Iris pigment epithelial cell (primary cell): ENCODE results near the gene ENC1.

ENCODE experiments used
- DNase-seq: peaks from one replicate; pipeline ENCODE4 v3.0.0-alpha.2; 2011; ENCODE audit warnings: low read depth

Gene ENC1

GRCh38 chr5:74657165-74657564, 16.6 kb upstream of the ENC1 start:
- DNase-seq: no peak

GRCh38 chr5:74655716-74656115, 15.2 kb upstream of the ENC1 start:
- no peak for DNase-seq

GRCh38 chr5:74655206-74655605, 14.7 kb upstream of the ENC1 start:
- no peak for DNase-seq

GRCh38 chr5:74653991-74654390, 13.5 kb upstream of the ENC1 start:
- DNase-seq: no peak

GRCh38 chr5:74652576-74652975, 12.0 kb upstream of the ENC1 start:
- no peak for DNase-seq

- no peak for DNase-seq
Observed at GRCh38 chr5:74651710-74652109, 11.2 kb upstream of the ENC1 start.

GRCh38 chr5:74649421-74649973, 9.0 kb upstream of the ENC1 start:
- DNase-seq: no peak

- peak; percentile 71 for DNase-seq
Observed at GRCh38 chr5:74648835-74649293, 8.3 kb upstream of the ENC1 start.

GRCh38 chr5:74647096-74647495, 6.6 kb upstream of the ENC1 start:
- no peak for DNase-seq

- DNase-seq: peak; percentile 98
Observed at GRCh38 chr5:74643111-74643562, 2.6 kb upstream of the ENC1 start.

GRCh38 chr5:74642543-74642863, 2.0 kb upstream of the ENC1 start:
- no peak for DNase-seq

- peak; percentile 90 for DNase-seq
Observed at GRCh38 chr5:74641735-74642542, 1.4 kb upstream of the ENC1 start.

GRCh38 chr5:74640954-74641734, 616 bp upstream of the ENC1 start:
- DNase-seq: peak; percentile 85

GRCh38 chr5:74639807-74640449, 600 bp downstream of the ENC1 start:
- DNase-seq: peak; percentile 56

- peak; percentile 59 for DNase-seq
Observed at GRCh38 chr5:74638970-74639806, 1.3 kb downstream of the ENC1 start.

- peak; percentile 26 for DNase-seq
Observed at GRCh38 chr5:74638544-74638969, 2.0 kb downstream of the ENC1 start.

- no peak for DNase-seq
Observed at GRCh38 chr5:74636552-74636951, 4.0 kb downstream of the ENC1 start.

GRCh38 chr5:74636149-74636548, 4.4 kb downstream of the ENC1 start:
- DNase-seq: no peak

GRCh38 chr5:74634611-74635286, 5.8 kb downstream of the ENC1 start:
- no peak for DNase-seq

- peak; percentile 36 for DNase-seq
Observed at GRCh38 chr5:74633695-74634094, 6.8 kb downstream of the ENC1 start.

- DNase-seq: peak; percentile 93
Observed at GRCh38 chr5:74632947-74633356, 7.6 kb downstream of the ENC1 start.
